Activated CD4-positive, alpha-beta T cell treated with anti-CD3 and anti-CD28 coated beads for 36 hours (primary cell): Measurements from ENCODE around the gene ID4. TPM values are rescaled to one million over a fixed set of nuclear protein-coding genes. Genes with fewer than 3 reads are reported as not detected.
A peak's percentile ranks its signal among the peaks of the same experiment; 100 is the strongest.

Experiments used
- ATAC-seq: fragments of 200-7000 bp; cut with Tn5 transposase; one replicate; pipeline ENCODE4 v1.10.0; 2021; ENCODE audit warnings: mild to moderate bottlenecking, moderate library complexity
- CTCF ChIA-PET: fragments of 350-600 bp; sonication (Branson Sonifier 250); formaldehyde crosslinking; loops from one replicate; lab custom pipeline; 2021; ENCODE audit warnings: antibody characterized with exemption; lab: Charles Lee
- POLR2A ChIA-PET: fragments of 350-600 bp; sonication (Branson Sonifier 250); formaldehyde crosslinking; loops from one replicate; lab custom pipeline; 2021; ENCODE audit warnings: antibody characterized with exemption, inconsistent platforms; lab: Charles Lee
- DNase-seq: peaks from one replicate; pipeline ENCODE4 v3.0.0-alpha.2; 2020
- H3K27ac Mint-ChIP-seq: one replicate; pipeline ENCODE4 v1.8.0; 2021; ENCODE audit warnings: mixed read lengths
- H3K27me3 Mint-ChIP-seq: one replicate; pipeline ENCODE4 v1.8.0; 2021; ENCODE audit warnings: mixed read lengths
- H3K36me3 Mint-ChIP-seq: one replicate; pipeline ENCODE4 v1.8.0; 2021; ENCODE audit warnings: low read depth, mixed read lengths
- H3K4me1 Mint-ChIP-seq: one replicate; pipeline ENCODE4 v1.8.0; 2021; ENCODE audit warnings: mixed read lengths
- H3K4me3 Mint-ChIP-seq: one replicate; pipeline ENCODE4 v1.8.0; 2021; ENCODE audit warnings: mild to moderate bottlenecking, moderate library complexity, mixed read lengths
- H3K9me3 Mint-ChIP-seq: one replicate; pipeline ENCODE4 v1.8.0; 2021; ENCODE audit warnings: low read depth, mixed read lengths
- intact Hi-C, 2 experiments: fragments of 100-400 bp; cut with DNase I in 1 of 2; cut with micrococcal nuclease in 1 of 2; formaldehyde crosslinking; loops; one replicate each; pipeline versions ENCODE4 v1.14.2 to v1.15.1; 2022 to 2024; cut with DNase I, micrococcal nuclease
- total RNA-seq, 2 experiments: library from RNA; stranded (reverse); gene quantifications; one replicate each; pipeline ENCODE4 v1.2.3, GENCODE V29; 2021

Gene ID4
- total RNA-seq, 2 experiments from 2014 or later = not detected

GRCh38 chr6:19837511-19838441, 606 bp downstream of the ID4 start:
- H3K9me3 Mint-ChIP-seq = no peaks in the 10 kb centered on the region
- peaks cover 32% of the 10 kb centered on the region for H3K27me3 Mint-ChIP-seq
- intact Hi-C loops = no loop called here

GRCh38 chr6:19838442-19839236, 1.5 kb downstream of the ID4 start:
- H3K4me3 Mint-ChIP-seq = no peak overlapping the region
- POLR2A ChIA-PET = no interaction called here
- peak; percentile 13 for DNase-seq
- H3K36me3 Mint-ChIP-seq = no peaks in the 10 kb centered on the region
- no peak overlapping the region for H3K27ac Mint-ChIP-seq
- H3K27me3 Mint-ChIP-seq = peaks cover 32% of the 10 kb centered on the region
- no peak for ATAC-seq
- CTCF ChIA-PET = no interaction called here
- intact Hi-C loops = no loop called here
- H3K9me3 Mint-ChIP-seq = no peaks in the 10 kb centered on the region
- peaks cover 10% of the 10 kb centered on the region for H3K4me1 Mint-ChIP-seq

More at GRCh38 chr6:19837511-19838441, 606 bp downstream of the ID4 start:
- ATAC-seq (no peak), DNase-seq (peak; percentile 5)
- ChIA-PET POLR2A (interaction anchor here (0.6 kb wide), 1 partner anchor 482 kb away, joined by 4 read pairs; no protein-coding TSS in a partner anchor), CTCF (no interaction called here)
- peaks cover 10% of the 10 kb centered on the region for H3K4me1 Mint-ChIP-seq
- H3K36me3 Mint-ChIP-seq = no peaks in the 10 kb centered on the region
- no peak overlapping the region for H3K4me3 Mint-ChIP-seq
- no peak overlapping the region for H3K27ac Mint-ChIP-seq

DNA sequence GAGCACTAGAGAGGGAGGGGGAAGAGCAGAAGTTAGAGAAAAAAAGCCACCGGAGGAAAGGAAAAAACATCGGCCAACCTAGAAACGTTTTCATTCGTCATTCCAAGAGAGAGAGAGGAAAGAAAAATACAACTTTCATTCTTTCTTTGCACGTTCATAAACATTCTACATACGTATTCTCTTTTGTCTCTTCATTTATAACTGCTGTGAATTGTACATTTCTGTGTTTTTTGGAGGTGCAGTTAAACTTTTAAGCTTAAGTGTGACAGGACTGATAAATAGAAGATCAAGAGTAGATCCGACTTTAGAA, 2.0 kb downstream of the ID4 start:
- intact Hi-C loops = no loop called here

GRCh38 chr6:19839788-19840187, 2.6 kb downstream of the ID4 start:
- ChIA-PET POLR2A (no interaction called here), CTCF (no interaction called here)
- no peak for ATAC-seq
- H3K27ac Mint-ChIP-seq = no peak overlapping the region
- no peak for DNase-seq
- H3K36me3 Mint-ChIP-seq = no peaks in the 10 kb centered on the region
- intact Hi-C loops = no loop called here
- H3K4me3 Mint-ChIP-seq = no peak overlapping the region
- H3K27me3 Mint-ChIP-seq = peaks cover 42% of the 10 kb centered on the region
- H3K4me1 Mint-ChIP-seq = peaks cover 10% of the 10 kb centered on the region
- no peaks in the 10 kb centered on the region for H3K9me3 Mint-ChIP-seq

More for the DNA sequence above, 2.0 kb downstream of the ID4 start:
- Mint-ChIP-seq H3K4me3 (no peak overlapping the region), H3K36me3 (no peaks in the 10 kb centered on the region), H3K9me3 (no peaks in the 10 kb centered on the region), H3K4me1 (peaks cover 10% of the 10 kb centered on the region), H3K27ac (no peak overlapping the region), H3K27me3 (peaks cover 36% of the 10 kb centered on the region)
- ATAC-seq (no peak), DNase-seq (no peak)
- POLR2A ChIA-PET = no interaction called here
- CTCF ChIA-PET = no interaction called here

DNA sequence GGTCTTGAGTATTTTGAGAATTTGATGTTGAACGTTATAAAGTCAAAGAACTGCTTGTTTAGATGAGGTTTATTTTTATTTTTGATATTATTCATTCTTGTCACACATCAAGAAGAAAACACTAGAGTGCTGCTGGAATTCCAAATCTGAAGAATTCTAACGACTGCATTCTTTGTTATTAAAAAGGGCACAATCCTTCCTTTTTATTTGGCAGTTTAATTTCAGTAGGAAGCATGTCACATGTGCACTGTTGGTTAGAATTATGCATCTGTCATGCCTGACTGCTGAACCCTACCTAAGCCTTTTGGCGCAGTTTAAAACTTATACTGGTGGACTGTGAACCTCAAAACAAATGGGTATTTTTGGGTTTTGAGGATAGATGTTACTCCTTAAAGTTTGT, 4.0 kb downstream of the ID4 start:
- intact Hi-C loops = no loop called here
- POLR2A ChIA-PET = interaction anchor here (0.7 kb wide), 1 partner anchor 401 kb away, joined by 4 read pairs; no protein-coding TSS in a partner anchor
- no peak for DNase-seq
- no peak for ATAC-seq
- CTCF ChIA-PET = no interaction called here
- Mint-ChIP-seq H3K27ac (no peak overlapping the region), H3K36me3 (no peaks in the 10 kb centered on the region), H3K27me3 (peaks cover 39% of the 10 kb centered on the region), H3K9me3 (no peaks in the 10 kb centered on the region), H3K4me3 (no peak overlapping the region), H3K4me1 (peaks cover 10% of the 10 kb centered on the region)

DNA sequence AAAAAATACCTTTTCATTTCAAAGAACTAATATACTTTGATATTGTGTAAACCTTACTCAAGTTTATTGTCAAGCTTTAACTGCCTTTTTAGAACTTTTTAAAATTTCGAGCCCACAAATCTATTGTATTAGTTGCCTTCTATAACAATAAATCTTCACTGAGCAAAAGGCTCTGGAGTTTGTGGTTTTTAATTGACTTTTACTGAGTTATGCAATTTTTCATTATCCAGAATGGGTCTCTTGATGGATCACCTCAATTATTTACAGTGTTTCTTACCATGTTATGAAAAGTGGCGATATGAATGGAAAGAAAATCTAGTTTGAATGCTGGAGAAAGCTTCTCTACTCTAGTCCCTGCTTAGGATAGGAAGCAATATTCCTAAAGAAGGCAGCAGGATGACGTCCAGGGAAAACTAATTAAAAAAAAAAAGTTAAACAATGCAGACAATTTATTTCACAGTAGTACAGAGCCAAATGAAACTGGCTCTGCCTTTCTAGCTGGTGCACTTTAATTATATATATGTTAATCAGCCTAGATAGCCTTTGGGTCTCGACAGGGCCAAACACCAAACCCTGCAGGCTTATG, 5.0 kb downstream of the ID4 start:
- Mint-ChIP-seq H3K27ac (no peak overlapping the region), H3K9me3 (no peaks in the 10 kb centered on the region), H3K27me3 (peaks cover 33% of the 10 kb centered on the region), H3K4me1 (peaks cover 6% of the 10 kb centered on the region), H3K36me3 (no peaks in the 10 kb centered on the region), H3K4me3 (no peak overlapping the region)
- ATAC-seq (no peak), DNase-seq (no peak)
- intact Hi-C loops = no loop called here
- CTCF ChIA-PET = no interaction called here
- POLR2A ChIA-PET = no interaction called here

DNA sequence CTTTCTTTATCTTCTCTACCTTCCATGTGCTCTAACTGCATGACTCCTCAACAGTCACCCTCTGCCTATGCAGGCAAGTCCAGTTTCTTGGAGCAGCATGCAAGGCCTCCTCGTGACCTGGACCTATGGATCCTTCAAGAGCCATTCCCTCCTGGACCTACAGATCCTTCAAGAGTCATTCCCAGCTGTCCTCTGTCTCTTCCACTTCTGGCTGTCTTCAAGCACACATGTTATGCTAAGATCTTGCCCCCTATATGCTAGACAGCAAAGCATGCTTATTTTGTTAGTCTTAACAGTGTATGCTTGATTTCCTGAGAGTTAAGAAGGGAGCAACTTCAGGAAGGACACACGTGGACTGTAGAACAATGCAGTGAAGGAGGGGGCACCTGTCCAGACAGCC, 7.5 kb downstream of the ID4 start:
- no peak for DNase-seq
- intact Hi-C loops = no loop called here
- POLR2A ChIA-PET = no interaction called here
- Mint-ChIP-seq H3K36me3 (no peaks in the 10 kb centered on the region), H3K4me3 (no peak overlapping the region), H3K9me3 (no peaks in the 10 kb centered on the region), H3K27me3 (peaks cover 23% of the 10 kb centered on the region), H3K4me1 (no peaks in the 10 kb centered on the region), H3K27ac (no peak overlapping the region)
- CTCF ChIA-PET = no interaction called here
- no peak for ATAC-seq

- H3K4me1 Mint-ChIP-seq = no peaks in the 10 kb centered on the region
- CTCF ChIA-PET = no interaction called here
- no peak for DNase-seq
- no peak overlapping the region for H3K27ac Mint-ChIP-seq
- H3K9me3 Mint-ChIP-seq = no peaks in the 10 kb centered on the region
- no peak overlapping the region for H3K4me3 Mint-ChIP-seq
- no peaks in the 10 kb centered on the region for H3K36me3 Mint-ChIP-seq
- H3K27me3 Mint-ChIP-seq = peaks cover 17% of the 10 kb centered on the region
- POLR2A ChIA-PET = no interaction called here
- intact Hi-C loops = no loop called here
- ATAC-seq = no peak
These were observed 8.3 kb downstream of the ID4 start for GRCh38 chr6:19845266-19846041.

GRCh38 chr6:19848465-19849029, 11.4 kb downstream of the ID4 start:
- ChIA-PET CTCF (no interaction called here), POLR2A (no interaction called here)
- intact Hi-C loops = no loop called here
- Mint-ChIP-seq H3K27me3 (peaks cover 16% of the 10 kb centered on the region), H3K4me1 (no peaks in the 10 kb centered on the region), H3K27ac (no peak overlapping the region), H3K4me3 (no peak overlapping the region), H3K9me3 (no peaks in the 10 kb centered on the region), H3K36me3 (no peaks in the 10 kb centered on the region)
- ATAC-seq = no peak
- no peak for DNase-seq

GRCh38 chr6:19849196-19849595, 12.0 kb downstream of the ID4 start:
- Mint-ChIP-seq H3K9me3 (no peaks in the 10 kb centered on the region), H3K27me3 (peaks cover 13% of the 10 kb centered on the region), H3K4me3 (no peak overlapping the region), H3K36me3 (no peaks in the 10 kb centered on the region), H3K27ac (no peak overlapping the region), H3K4me1 (no peaks in the 10 kb centered on the region)
- POLR2A ChIA-PET = no interaction called here
- no peak for DNase-seq
- no peak for ATAC-seq
- CTCF ChIA-PET = no interaction called here
- intact Hi-C loops = no loop called here

GRCh38 chr6:19849755-19850154, 12.6 kb downstream of the ID4 start:
- intact Hi-C loops = loop anchor here in 1 of 2 experiments (5.0 kb wide), 1 partner anchor 852 kb away; no protein-coding TSS in a partner anchor
- DNase-seq = no peak
- H3K4me3 Mint-ChIP-seq = no peak overlapping the region
- no peak for ATAC-seq
- H3K27me3 Mint-ChIP-seq = peaks cover 7% of the 10 kb centered on the region
- no peaks in the 10 kb centered on the region for H3K36me3 Mint-ChIP-seq
- no peak overlapping the region for H3K27ac Mint-ChIP-seq
- no peaks in the 10 kb centered on the region for H3K4me1 Mint-ChIP-seq
- H3K9me3 Mint-ChIP-seq = no peaks in the 10 kb centered on the region
- POLR2A ChIA-PET = no interaction called here
- CTCF ChIA-PET = no interaction called here
